Lower leg skin (tissue), 3 donors: ENCODE data around the gene SLC46A3.

Experiments
- CTCF ChIP-seq, 3 donors: fragments of 450-650 bp; IDR thresholded peaks; one replicate each; pipeline ENCODE4 v1.5.1; 2016; ENCODE audit warnings: antibody characterized with exemption in 3 of 3, mild to moderate bottlenecking in 3 of 3, moderate library complexity in 2 of 3
- POLR2A ChIP-seq, 2 donors: fragments of 450-650 bp; IDR thresholded peaks; one replicate each; pipeline ENCODE4 v1.6.1; 2016 to 2017; ENCODE audit warnings: antibody characterized with exemption in 2 of 2, mild to moderate bottlenecking in 1 of 2, moderate library complexity in 1 of 2

GRCh38 chr13:28659621-28659970, 59.2 kb downstream of the SLC46A3 start:
- TF ChIP-seq CTCF (IDR thresholded peaks at IDR 0.05) (no peak), POLR2A (IDR thresholded peaks at IDR 0.05) (no peak)
